PC-9 (cell line): Measurements from ENCODE around the gene EPHA2.

ENCODE experiments used
- EZH2 ChIP-seq: fragments of 200-600 bp; sonication (generic); IDR thresholded peaks from 2 replicates; pipeline ENCODE4 v1.8.0; 2017; ENCODE audit warnings: antibody characterized with exemption, low read depth
- TF ChIP-seq, protein P1 (sequence below): fragments of 200-600 bp; sonication (generic); conservative IDR thresholded peaks from 2 replicates; pipeline ENCODE4 v1.6.1; 2017; ENCODE audit warnings: mixed run types, antibody characterized with exemption, mild to moderate bottlenecking, moderate library complexity

DNA sequence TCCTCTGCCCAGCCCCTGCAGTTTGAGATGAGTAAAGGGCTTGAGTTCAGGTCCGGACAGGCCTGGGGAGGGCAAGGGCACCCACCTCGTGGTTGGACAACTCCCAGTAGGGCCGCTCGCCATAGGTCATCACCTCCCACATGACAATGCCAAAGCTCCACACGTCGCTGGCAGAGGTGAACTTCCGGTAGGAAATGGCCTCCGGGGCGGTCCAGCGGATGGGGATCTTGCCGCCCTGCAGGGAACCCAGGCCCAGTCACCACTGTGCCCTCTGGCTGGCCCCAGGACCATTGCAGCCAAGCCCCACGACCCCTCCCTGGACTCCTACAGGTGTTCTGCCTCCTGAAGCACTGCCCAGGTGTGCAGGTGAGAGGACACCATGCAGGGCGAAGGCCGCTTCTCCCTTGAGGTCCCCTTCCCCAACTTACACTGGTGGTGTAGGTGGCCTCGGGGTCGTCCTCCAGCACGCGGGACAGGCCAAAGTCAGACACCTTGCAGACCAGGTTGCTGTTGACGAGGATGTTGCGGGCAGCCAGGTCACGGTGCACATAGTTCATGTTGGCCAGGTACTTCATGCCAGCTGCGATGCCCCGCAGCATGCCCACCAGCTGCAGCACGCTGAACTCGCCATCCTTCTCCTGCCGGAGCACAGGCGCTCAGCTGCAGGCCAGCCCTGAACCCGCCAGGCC, 24.1 kb downstream of the EPHA2 start:
- TF ChIP-seq, protein P1, sequence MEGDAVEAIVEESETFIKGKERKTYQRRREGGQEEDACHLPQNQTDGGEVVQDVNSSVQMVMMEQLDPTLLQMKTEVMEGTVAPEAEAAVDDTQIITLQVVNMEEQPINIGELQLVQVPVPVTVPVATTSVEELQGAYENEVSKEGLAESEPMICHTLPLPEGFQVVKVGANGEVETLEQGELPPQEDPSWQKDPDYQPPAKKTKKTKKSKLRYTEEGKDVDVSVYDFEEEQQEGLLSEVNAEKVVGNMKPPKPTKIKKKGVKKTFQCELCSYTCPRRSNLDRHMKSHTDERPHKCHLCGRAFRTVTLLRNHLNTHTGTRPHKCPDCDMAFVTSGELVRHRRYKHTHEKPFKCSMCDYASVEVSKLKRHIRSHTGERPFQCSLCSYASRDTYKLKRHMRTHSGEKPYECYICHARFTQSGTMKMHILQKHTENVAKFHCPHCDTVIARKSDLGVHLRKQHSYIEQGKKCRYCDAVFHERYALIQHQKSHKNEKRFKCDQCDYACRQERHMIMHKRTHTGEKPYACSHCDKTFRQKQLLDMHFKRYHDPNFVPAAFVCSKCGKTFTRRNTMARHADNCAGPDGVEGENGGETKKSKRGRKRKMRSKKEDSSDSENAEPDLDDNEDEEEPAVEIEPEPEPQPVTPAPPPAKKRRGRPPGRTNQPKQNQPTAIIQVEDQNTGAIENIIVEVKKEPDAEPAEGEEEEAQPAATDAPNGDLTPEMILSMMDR: no peak
- TF ChIP-seq EZH2: no peak
